ENCODE measurements around the gene EN2.

The EN2 gene

GRCh38 chr7:155422599-155423336, 35.2 kb upstream of the EN2 start:
- TF ChIP-seq, protein P1, sequence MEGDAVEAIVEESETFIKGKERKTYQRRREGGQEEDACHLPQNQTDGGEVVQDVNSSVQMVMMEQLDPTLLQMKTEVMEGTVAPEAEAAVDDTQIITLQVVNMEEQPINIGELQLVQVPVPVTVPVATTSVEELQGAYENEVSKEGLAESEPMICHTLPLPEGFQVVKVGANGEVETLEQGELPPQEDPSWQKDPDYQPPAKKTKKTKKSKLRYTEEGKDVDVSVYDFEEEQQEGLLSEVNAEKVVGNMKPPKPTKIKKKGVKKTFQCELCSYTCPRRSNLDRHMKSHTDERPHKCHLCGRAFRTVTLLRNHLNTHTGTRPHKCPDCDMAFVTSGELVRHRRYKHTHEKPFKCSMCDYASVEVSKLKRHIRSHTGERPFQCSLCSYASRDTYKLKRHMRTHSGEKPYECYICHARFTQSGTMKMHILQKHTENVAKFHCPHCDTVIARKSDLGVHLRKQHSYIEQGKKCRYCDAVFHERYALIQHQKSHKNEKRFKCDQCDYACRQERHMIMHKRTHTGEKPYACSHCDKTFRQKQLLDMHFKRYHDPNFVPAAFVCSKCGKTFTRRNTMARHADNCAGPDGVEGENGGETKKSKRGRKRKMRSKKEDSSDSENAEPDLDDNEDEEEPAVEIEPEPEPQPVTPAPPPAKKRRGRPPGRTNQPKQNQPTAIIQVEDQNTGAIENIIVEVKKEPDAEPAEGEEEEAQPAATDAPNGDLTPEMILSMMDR (conservative IDR thresholded peaks at IDR 0.05) = no peak
- H3K27ac ChIP-seq = no peak overlapping the region

DNA sequence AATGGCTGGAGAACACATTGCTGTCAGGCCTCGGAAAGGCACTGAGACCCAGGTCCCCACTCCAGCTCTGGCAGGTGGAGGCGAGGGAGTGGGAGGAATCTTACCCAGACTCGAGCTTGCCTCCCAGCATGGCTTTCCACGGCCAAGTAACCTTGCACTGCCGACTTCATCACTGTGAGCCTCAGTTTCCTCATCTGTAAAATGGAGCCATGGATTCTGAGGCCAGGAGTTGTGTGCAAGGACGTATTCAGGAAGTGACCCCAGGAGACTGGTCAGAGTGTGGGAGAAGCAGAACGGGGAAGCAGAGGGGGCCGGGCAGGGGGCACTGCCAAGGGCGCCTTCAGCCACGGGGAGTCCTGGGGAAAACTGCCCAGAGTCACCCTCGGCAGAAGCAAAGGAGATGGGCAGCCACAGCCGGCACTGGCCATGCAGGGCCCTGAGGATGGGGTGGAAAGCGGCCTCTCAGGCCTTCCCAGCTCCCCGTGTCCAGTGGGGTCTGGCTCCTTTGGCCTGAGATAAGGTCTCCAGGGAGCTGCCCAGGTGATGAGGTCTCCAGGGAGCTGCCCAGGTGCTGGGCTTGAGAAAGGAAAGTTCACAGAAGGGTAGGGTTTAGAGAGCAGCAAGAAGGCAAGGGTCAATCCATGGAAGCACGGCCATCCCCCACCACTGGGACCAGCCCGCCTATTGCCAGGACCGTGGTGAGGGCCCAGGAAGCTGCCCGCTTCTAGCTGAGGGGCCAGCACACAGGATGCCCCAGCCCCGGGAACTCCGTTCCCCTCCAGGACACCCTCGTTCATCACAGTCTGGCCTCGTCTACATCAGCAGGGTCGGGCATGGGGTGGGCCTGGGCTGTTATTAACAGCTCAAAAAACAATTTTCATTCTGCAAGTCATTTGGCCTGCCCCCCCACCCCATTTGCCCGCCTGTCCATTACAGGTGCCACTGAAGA, 34.3 kb upstream of the EN2 start:
- TF ChIP-seq, protein P1 (conservative IDR thresholded peaks at IDR 0.05) = no peak

DNA sequence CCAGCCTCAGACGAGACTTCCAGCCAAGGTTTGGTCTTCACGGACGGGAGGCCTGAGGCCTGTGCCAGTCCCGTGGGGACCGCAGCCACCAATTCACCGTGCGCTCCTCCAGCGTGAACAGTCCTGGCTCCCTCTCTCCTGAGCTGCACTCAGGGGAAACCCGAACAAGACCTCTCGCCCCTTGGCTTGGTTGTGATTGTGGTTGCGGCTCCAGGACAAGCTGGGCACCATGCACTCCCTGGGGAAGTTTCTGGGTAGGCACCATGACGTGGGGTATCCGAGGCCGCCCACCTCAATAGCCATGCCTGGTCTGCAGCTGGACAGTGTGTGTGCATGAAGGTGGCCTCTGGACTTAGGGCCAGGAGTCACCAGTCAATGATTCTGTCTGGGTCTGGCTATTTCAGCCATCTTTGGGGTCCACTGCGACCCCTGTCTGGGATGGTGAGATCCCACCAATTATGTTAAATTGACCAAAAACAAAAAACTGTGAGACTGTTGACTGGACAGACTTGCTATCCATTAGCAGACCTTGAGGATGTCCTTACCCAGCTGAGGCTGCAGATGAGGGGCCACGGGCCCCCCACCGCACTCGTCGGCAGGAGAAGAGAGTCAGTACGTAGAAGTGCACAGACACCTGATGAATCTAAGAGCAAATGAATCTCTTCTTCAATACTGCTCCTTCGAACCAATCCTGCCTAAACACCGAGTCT, 33.5 kb upstream of the EN2 start:
- no peak overlapping the region for H3K27ac ChIP-seq

More for the DNA sequence above, 34.3 kb upstream of the EN2 start:
- H3K27ac ChIP-seq = no peak overlapping the region

GRCh38 chr7:155425011-155425340, 33.0 kb upstream of the EN2 start:
- no peak overlapping the region for H3K27ac ChIP-seq
- TF ChIP-seq, protein P1 (conservative IDR thresholded peaks at IDR 0.05) = no peak

More for the DNA sequence above, 33.5 kb upstream of the EN2 start:
- TF ChIP-seq, protein P1 (conservative IDR thresholded peaks at IDR 0.05) = no peak

- TF ChIP-seq, protein P1 (conservative IDR thresholded peaks at IDR 0.05) = no peak
Measured at GRCh38 chr7:155425887-155426286, 32.0 kb upstream of the EN2 start.

DNA sequence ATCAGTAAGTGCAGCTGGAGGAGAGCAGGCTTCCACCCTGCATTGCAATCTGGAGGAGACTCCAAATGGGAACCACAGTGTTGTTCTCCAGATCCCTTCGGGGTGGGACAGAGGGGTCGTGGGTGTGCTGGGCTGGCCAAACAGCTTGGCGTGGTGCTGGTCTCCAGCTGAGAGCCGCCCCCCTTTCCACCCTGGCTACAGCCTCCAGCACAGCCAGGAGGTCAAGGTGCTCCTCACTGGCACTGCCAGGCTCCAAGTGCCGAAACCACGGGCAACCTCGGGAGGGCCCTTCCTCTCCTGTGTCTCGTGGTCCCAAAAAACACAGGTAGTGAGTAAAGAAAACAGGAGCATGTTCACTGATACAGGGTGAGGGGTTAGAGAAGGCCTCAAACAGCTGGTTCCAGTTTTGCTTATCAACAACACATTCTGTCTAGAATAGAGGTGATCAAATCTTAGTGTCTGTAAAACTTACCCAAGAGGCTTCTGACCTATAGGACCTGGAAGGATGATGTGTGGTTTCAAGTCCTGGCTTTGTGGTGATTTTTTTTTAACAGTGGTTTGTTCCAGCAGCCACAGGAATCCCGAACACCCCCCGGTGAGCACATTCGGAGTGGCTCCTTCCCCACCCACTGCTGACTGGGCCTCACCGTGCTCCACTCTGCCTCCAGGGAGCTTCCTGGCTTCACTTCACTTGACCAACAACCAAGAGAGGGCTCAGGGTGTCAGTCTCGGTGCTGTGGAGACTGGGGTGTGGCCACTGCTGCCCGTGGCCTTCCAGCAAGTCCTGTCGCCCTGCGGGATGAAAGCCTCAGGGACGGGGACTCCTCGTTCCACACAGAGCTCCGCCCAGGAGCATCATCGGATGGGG, 31.2 kb upstream of the EN2 start:
- H3K27ac ChIP-seq = no peak overlapping the region
- TF ChIP-seq, protein P1 (conservative IDR thresholded peaks at IDR 0.05) = no peak

More at GRCh38 chr7:155425887-155426286, 32.0 kb upstream of the EN2 start:
- H3K27ac ChIP-seq = no peak overlapping the region

Data from VCaP (cell line).